Fibroblast of pulmonary artery (primary cell): Measurements from ENCODE around the gene PYGB.

Experiments used
- DNase-seq: peaks from one replicate; pipeline ENCODE4 v3.0.0-alpha.2; 2010; ENCODE audit warnings: low read depth
- H3K4me3 ChIP-seq: replicated peaks from 2 replicates; pipeline ENCODE4 v1.5.1; 2011; ENCODE audit warnings: low read depth, mild to moderate bottlenecking, control low read depth, low read length, moderate library complexity
- TF ChIP-seq, protein P1 (sequence below): IDR thresholded peaks from 2 replicates; pipeline ENCODE4 v1.5.1; 2011; ENCODE audit warnings: mild to moderate bottlenecking, control low read depth, low read length, inconsistent platforms; ENCODE audit errors: missing control alignments

PYGB gene

DNA sequence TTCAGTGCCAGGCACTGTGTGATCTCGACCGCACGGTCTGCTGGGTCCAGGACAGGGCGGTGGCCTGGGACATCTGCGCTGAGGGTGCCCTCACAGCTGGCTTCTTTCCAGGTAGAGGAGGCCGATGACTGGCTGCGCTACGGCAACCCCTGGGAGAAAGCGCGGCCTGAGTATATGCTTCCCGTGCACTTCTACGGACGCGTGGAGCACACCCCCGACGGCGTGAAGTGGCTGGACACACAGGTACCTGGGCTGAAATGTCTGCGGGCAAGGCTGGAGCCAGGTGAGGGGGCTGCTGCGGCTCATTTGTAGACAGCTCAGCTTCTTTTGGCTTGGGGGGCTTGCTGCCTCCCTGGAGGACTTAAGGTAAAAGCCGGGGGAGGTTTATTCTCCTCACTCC, 26.6 kb downstream of the PYGB start:
- TF ChIP-seq, protein P1, sequence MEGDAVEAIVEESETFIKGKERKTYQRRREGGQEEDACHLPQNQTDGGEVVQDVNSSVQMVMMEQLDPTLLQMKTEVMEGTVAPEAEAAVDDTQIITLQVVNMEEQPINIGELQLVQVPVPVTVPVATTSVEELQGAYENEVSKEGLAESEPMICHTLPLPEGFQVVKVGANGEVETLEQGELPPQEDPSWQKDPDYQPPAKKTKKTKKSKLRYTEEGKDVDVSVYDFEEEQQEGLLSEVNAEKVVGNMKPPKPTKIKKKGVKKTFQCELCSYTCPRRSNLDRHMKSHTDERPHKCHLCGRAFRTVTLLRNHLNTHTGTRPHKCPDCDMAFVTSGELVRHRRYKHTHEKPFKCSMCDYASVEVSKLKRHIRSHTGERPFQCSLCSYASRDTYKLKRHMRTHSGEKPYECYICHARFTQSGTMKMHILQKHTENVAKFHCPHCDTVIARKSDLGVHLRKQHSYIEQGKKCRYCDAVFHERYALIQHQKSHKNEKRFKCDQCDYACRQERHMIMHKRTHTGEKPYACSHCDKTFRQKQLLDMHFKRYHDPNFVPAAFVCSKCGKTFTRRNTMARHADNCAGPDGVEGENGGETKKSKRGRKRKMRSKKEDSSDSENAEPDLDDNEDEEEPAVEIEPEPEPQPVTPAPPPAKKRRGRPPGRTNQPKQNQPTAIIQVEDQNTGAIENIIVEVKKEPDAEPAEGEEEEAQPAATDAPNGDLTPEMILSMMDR = no peak
- H3K4me3 ChIP-seq = no peak overlapping the region
- no peak for DNase-seq

DNA sequence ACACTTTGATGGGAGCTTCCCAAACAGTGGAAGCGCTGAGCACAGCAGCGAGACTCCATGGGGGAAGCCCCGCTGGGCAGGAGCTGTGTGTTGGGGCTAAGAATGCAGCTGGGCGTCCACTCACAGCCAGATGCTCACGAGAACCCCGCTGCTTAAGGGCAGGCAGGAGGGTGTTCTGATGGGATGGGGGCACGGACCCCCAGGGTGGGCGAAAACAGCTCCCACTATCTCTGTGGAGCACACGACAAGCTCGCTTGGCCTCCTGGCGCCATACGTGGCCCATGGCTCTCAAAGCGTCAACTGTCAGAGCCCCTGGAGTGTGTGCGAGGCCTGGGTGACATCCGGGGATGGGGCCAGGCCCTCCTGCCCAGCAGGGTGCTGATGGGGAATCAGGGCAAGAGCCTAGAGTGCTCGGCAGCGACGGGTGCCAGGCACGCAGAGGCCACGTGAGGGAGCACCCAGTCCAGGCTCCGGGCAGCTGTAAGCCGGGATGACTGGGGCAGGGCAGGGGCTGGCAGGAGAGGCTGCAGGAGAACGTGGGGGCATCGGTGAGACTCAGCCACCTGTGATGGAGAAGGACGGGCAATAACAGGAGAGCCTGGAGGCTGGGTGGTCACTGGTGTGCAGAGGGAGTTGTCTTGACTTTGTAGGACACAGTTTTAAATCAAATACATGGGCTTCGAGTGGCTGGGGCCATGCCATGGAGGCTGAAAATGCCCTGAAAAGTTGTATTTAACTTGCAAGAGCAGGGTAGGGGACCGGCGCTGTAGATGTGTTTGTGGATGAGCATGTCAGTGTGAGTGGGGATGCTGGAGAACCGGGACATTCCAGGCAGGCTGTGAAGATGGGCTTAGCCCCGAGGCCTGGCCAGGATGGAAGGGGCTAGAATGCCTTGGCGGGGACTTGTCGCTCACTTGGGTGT, 27.3 kb downstream of the PYGB start:
- no peak for DNase-seq
- TF ChIP-seq, protein P1 = no peak
- H3K4me3 ChIP-seq = no peak overlapping the region

DNA sequence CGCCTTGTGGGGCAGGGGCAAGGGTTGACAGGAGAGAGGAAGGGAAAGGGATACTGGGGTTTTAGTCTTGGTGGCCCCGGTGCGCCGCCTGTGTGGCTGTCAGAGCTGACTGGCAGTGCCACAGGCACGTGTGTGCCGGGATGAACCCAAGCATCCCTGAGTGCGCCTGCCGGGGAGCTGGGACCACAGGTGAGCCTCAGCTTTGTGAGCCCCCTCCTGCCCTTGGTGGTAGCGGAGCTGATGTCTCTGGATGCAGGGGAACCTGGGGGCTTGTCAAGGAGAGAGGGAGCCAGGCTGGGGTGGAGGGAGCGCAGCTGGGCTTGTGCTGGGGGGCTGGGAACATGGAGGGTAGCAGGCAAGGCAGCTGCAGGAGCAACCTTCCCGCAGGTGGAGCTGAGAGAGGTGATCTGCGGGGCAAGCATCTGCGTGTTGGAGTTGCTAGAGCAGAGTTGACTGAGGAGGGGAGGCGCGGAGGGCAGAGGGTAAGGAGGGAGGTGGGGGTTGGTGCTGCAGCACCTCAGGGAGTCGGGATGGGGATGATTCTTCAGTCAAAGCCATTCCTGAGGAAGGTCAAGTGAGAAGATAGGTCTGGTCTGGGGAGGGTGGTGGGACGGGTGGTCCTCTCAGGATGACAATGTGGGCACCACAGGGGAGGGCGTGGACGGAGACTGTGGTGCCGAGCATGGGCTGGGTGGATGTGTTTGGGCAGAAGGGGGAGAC, 28.1 kb downstream of the PYGB start:
- H3K4me3 ChIP-seq = no peak overlapping the region
- TF ChIP-seq, protein P1 = no peak
- no peak for DNase-seq

DNA sequence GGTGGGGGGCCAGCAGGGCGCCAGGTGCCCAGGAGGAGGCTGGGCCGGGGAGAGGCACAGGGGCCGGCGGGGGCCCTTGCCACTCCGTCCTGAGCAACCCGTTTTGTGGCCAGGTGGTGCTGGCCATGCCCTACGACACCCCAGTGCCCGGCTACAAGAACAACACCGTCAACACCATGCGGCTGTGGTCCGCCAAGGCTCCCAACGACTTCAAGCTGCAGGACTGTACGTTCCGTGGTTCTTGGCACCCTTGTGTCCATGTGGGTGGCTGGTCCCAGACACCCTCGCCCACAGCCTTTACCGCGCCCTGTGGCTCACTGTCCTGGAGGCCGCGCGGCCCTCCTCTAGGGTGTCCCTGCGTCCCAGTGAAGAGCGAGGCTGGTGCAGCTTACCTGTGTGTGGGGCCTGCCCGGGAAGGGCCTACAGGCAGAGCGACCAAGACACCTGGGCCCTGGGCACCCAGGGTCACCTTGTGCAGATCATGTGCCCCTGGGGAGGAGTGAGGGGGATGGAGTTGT, 28.7 kb downstream of the PYGB start:
- TF ChIP-seq, protein P1 = no peak
- no peak for DNase-seq
- no peak overlapping the region for H3K4me3 ChIP-seq

DNA sequence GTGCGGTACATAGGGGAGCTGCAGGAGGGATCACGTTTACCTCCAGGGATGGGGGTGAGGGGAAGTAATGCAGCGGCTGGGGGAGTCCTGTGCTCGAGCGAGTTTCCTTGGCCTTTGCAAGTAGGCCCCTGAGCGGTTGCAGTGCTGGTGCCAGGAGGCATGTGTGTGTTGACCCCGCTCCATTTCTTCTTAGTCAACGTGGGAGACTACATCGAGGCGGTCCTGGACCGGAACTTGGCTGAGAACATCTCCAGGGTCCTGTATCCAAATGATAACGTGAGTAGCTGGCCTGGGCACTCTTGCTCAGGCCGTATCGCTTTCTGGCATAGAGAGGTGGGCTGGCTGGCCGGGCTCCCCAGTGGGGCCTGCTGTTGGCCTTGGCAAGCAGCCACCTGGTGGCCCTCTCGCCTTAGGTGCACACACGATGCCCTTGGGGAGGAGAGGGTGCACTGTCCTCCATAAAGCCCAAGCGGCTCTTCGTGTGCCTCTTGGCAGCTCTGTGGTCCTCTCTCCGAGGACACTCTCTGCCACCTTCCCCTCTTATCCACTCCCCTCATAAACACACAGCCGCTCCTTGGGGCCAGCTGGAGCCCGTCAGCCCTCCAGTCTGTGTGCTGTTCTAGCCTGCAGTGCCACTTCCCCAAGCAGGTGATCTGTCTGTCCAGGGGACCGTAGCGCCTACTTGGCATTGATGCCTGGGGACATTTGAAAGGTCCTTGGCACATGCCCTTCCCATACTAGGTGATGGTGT, 29.3 kb downstream of the PYGB start:
- TF ChIP-seq, protein P1 = no peak
- H3K4me3 ChIP-seq = no peak overlapping the region
- no peak for DNase-seq

DNA sequence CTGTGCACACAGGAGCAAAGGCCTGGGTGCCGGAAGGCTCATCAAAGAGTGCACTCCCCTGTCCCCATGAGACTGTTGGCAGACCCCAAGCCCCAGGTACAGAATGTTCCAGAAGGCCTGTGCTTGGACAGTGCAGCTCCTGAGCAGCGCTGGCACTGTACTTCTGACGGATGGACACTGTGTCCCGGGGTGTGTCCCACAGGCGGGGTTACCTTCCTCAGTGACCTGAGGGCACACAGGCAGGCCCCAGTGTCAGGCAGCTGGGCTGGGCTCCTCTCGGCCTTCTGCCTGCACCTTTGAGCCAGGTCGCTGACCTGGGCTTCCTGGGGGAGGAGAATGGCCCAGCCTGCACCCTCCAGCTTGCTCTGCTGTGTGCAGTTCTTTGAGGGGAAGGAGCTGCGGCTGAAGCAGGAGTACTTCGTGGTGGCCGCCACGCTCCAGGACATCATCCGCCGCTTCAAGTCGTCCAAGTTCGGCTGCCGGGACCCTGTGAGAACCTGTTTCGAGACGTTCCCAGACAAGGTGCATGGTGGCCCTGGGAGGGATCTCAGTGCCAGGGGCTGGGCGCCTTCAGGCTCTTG, 30.1 kb downstream of the PYGB start:
- H3K4me3 ChIP-seq = no peak overlapping the region
- TF ChIP-seq, protein P1 = no peak
- DNase-seq = no peak
